HL-60 (cell line): ENCODE measurements around the gene ENO4.

Experiments used
- GABPA ChIP-seq: IDR thresholded peaks from 2 replicates; pipeline ENCODE4 v1.6.1; 2012; ENCODE audit warnings: low read depth
- POLR2AphosphoS5 ChIP-seq: IDR thresholded peaks from 2 replicates; pipeline ENCODE4 v1.6.1; 2012; ENCODE audit warnings: low read depth
- SPI1 ChIP-seq: IDR thresholded peaks from 2 replicates; pipeline ENCODE4 v1.6.1; 2012; ENCODE audit warnings: low read depth, mild to moderate bottlenecking, borderline replicate concordance
- TF ChIP-seq, protein P1 (sequence below): IDR thresholded peaks from one replicate; pipeline ENCODE4 v1.5.1; 2011; ENCODE audit warnings: low read length, control low read depth, inconsistent platforms; ENCODE audit not compliant: insufficient read depth
- TF ChIP-seq, protein P2 (sequence below): IDR thresholded peaks from 2 replicates; pipeline ENCODE4 v1.6.1; 2012; ENCODE audit warnings: low read depth; ENCODE audit not compliant: insufficient replicate concordance

DNA sequence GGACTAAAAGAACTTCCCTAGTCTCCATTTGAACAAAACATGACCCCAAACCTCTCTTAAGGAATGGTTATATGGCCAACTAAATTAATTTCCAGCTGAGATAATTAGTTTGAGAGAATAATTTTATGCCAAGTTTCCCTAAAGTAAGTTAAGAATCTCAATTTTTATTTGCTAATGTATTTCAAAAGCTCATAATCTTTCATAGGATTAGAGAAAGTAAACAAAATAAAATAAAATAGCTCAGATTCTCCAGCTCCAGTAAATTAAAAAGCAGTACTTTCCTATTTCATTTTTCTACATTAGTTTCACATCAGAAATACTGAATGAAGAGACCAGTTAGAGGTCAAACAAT, 44.4 kb downstream of the ENO4 start:
- TF ChIP-seq, protein P1, sequence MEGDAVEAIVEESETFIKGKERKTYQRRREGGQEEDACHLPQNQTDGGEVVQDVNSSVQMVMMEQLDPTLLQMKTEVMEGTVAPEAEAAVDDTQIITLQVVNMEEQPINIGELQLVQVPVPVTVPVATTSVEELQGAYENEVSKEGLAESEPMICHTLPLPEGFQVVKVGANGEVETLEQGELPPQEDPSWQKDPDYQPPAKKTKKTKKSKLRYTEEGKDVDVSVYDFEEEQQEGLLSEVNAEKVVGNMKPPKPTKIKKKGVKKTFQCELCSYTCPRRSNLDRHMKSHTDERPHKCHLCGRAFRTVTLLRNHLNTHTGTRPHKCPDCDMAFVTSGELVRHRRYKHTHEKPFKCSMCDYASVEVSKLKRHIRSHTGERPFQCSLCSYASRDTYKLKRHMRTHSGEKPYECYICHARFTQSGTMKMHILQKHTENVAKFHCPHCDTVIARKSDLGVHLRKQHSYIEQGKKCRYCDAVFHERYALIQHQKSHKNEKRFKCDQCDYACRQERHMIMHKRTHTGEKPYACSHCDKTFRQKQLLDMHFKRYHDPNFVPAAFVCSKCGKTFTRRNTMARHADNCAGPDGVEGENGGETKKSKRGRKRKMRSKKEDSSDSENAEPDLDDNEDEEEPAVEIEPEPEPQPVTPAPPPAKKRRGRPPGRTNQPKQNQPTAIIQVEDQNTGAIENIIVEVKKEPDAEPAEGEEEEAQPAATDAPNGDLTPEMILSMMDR: no peak
- TF ChIP-seq, protein P2, sequence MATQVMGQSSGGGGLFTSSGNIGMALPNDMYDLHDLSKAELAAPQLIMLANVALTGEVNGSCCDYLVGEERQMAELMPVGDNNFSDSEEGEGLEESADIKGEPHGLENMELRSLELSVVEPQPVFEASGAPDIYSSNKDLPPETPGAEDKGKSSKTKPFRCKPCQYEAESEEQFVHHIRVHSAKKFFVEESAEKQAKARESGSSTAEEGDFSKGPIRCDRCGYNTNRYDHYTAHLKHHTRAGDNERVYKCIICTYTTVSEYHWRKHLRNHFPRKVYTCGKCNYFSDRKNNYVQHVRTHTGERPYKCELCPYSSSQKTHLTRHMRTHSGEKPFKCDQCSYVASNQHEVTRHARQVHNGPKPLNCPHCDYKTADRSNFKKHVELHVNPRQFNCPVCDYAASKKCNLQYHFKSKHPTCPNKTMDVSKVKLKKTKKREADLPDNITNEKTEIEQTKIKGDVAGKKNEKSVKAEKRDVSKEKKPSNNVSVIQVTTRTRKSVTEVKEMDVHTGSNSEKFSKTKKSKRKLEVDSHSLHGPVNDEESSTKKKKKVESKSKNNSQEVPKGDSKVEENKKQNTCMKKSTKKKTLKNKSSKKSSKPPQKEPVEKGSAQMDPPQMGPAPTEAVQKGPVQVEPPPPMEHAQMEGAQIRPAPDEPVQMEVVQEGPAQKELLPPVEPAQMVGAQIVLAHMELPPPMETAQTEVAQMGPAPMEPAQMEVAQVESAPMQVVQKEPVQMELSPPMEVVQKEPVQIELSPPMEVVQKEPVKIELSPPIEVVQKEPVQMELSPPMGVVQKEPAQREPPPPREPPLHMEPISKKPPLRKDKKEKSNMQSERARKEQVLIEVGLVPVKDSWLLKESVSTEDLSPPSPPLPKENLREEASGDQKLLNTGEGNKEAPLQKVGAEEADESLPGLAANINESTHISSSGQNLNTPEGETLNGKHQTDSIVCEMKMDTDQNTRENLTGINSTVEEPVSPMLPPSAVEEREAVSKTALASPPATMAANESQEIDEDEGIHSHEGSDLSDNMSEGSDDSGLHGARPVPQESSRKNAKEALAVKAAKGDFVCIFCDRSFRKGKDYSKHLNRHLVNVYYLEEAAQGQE: no peak
- no peak for TF ChIP-seq POLR2AphosphoS5
- no peak for TF ChIP-seq SPI1
- no peak for TF ChIP-seq GABPA
